ENCODE measurements around the gene HOXC5.

Gene HOXC5

GRCh38 chr12:53995002-53995377, 37.9 kb upstream of the HOXC5 start:
- in situ Hi-C loops (cut with MboI; ENCODE audit: low sequenced_read_pairs), result loop anchor here (25.0 kb wide), 1 partner anchor 392 kb away; the partner anchor contains the start of gene ZNF385A

GRCh38 chr12:53995378-53996239, 37.2 kb upstream of the HOXC5 start:
- in situ Hi-C loops (cut with MboI; ENCODE audit: low sequenced_read_pairs), result loop anchor here (25.0 kb wide), 1 partner anchor 392 kb away; the partner anchor contains the start of gene ZNF385A

- in situ Hi-C loops (cut with MboI; ENCODE audit: low sequenced_read_pairs), result loop anchor here (25.0 kb wide), 1 partner anchor 391 kb away; the partner anchor contains the start of gene ZNF385A
These were observed 36.3 kb upstream of the HOXC5 start for GRCh38 chr12:53996240-53997203.

GRCh38 chr12:53997204-53998109, 35.4 kb upstream of the HOXC5 start:
- in situ Hi-C loops (cut with MboI; ENCODE audit: low sequenced_read_pairs), result loop anchor here (25.0 kb wide), 1 partner anchor 390 kb away; the partner anchor contains the start of gene ZNF385A

- in situ Hi-C loops (cut with MboI; ENCODE audit: low sequenced_read_pairs), result loop anchor here (25.0 kb wide), 1 partner anchor 389 kb away; the partner anchor contains the start of gene ZNF385A
These were observed 34.5 kb upstream of the HOXC5 start for GRCh38 chr12:53998110-53998899.

GRCh38 chr12:53998900-53999236, 34.0 kb upstream of the HOXC5 start:
- in situ Hi-C loops (cut with MboI; ENCODE audit: low sequenced_read_pairs), result loop anchor here (25.0 kb wide), 1 partner anchor 388 kb away; the partner anchor contains the start of gene ZNF385A

GRCh38 chr12:53999559-54000115, 33.2 kb upstream of the HOXC5 start:
- in situ Hi-C loops (cut with MboI; ENCODE audit: low sequenced_read_pairs), result loop anchor here (25.0 kb wide), 1 partner anchor 388 kb away; the partner anchor contains the start of gene ZNF385A

GRCh38 chr12:54000116-54001114, 32.4 kb upstream of the HOXC5 start, which contains the start of gene HOXC9:
HOXC9 (plus strand) TSS chr12:54000161; CDS start chr12:54000189, 28 bp downstream.
- in situ Hi-C loops (cut with MboI; ENCODE audit: low sequenced_read_pairs), result no loop called here

- in situ Hi-C loops (cut with MboI; ENCODE audit: low sequenced_read_pairs), result no loop called here
These were observed 31.3 kb upstream of the HOXC5 start for GRCh38 chr12:54001283-54002187.

- in situ Hi-C loops (cut with MboI; ENCODE audit: low sequenced_read_pairs), result no loop called here
These were observed 30.5 kb upstream of the HOXC5 start for GRCh38 chr12:54002278-54002914.

- in situ Hi-C loops (cut with MboI; ENCODE audit: low sequenced_read_pairs), result no loop called here
These were observed 29.9 kb upstream of the HOXC5 start for GRCh38 chr12:54002915-54003389.

- in situ Hi-C loops (cut with MboI; ENCODE audit: low sequenced_read_pairs), result no loop called here
These were observed 29.2 kb upstream of the HOXC5 start for GRCh38 chr12:54003625-54004024.

- in situ Hi-C loops (cut with MboI; ENCODE audit: low sequenced_read_pairs), result no loop called here
These were observed 28.6 kb upstream of the HOXC5 start for GRCh38 chr12:54004063-54004840.

GRCh38 chr12:54004841-54005530, 27.9 kb upstream of the HOXC5 start:
- in situ Hi-C loops (cut with MboI; ENCODE audit: low sequenced_read_pairs), result no loop called here

GRCh38 chr12:54005531-54005852, 27.4 kb upstream of the HOXC5 start:
- in situ Hi-C loops (cut with MboI; ENCODE audit: low sequenced_read_pairs), result no loop called here
